GM19035 (cell line): Measurements from ENCODE around the gene SYT9.

Experiments used
- ATAC-seq: cut with Tn5 transposase; IDR thresholded peaks from one replicate; pipeline ENCODE4 v1.9.1; 2021; ENCODE audit not compliant: unreplicated experiment

SYT9 gene

DNA sequence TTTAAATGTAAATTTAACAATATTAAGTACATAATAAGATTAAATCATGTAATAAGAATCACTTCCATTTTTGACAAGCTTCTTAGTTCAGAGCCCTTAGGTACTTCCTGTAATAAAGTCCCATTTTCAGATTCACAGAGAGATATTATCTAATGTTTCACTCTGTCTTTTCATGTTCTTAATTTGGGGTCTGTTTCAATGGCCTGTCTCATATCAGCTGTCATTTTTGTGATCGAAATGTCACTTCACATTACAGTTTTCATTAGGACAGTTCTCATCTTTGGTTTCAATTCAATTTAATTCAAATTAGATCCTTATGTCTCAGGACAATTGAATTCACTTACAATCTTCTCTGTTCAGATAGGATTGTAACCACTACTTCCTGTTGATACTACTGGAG lies 211.0 kb downstream of the SYT9 start:
- no peak for ATAC-seq

DNA sequence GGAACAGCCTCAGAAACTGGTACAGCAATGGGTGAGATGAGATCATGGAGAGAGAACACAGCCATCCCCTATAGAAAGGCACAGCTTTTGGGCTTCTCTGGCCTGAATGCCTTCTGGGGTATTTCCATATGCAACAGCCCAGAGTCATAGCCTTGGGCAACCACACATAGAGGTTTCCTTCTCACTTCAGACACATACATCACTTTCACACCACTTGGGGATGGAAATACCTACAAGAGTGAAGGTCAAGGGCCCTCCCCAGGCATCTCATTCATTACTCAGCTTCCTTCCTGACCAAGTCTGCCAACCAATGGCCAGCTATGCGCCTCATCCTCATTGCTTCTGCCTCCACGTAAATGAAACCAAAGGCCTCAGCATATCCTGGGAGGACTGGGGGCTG lies 215.9 kb downstream of the SYT9 start:
- peak; percentile 58 for ATAC-seq

DNA sequence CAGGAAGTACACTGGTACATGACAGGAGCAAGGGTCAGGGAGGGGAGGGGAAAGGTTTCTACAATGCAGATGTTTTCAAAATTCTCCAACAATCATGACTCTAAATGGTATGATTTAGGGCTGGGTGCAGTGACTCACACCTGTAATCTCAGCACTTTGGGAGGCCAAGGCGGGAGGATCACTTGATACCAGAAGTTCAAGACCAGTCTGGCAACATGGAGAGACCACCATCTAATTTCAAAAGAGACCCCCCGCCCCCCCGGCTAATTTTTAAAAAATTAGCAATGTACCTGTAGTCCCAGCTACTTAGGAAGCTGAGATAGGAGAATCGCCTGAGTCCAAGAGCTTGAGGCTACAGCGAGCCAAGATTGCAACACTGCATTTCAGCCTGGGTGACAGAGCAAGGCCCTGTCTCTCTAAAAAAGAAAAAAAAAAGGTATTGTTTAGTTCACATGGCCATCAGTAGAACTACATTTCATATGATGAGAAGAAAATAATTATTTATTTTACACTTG lies 217.7 kb downstream of the SYT9 start:
- no peak for ATAC-seq

GRCh38 chr11:7471071-7471470 lies 219.4 kb downstream of the SYT9 start:
- no peak for ATAC-seq

DNA sequence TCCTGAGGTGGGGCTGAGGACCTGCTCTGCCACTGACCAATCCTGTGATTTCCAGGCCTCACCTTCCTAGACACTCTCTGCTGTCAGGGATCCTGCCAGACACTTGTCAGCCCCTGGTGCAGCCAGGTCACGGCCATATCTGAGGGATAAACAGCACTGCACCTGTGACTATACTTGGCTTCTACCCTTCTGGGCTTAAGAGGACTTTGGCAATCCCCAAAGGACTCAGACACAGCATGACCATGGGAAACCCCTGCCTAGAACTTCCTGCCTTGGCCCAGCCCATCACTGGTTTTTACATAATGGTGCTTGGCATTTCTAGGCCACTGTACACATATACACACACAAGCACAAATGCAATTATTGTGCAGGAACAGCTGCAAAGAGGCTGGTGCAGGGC lies 222.0 kb downstream of the SYT9 start:
- peak; percentile 92 for ATAC-seq

DNA sequence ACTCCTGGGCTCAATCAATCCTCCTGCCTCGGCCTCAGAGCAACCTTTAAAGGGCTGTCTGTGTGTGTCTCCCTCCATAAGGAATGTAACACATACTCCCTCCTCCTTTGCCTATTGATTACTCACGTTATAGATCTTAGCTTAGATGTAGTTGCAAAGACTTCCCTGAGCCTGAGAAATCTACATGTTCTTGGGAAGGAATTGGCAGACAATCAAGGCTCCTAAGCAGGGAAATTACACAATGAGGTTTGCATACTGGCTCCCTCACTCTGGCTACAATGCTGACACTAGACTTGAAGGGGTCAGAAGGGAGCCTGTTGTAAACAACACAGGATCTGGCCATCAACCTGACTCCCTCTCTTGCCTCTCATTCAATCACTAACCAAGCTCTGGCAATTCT lies 228.4 kb downstream of the SYT9 start:
- no peak for ATAC-seq

DNA sequence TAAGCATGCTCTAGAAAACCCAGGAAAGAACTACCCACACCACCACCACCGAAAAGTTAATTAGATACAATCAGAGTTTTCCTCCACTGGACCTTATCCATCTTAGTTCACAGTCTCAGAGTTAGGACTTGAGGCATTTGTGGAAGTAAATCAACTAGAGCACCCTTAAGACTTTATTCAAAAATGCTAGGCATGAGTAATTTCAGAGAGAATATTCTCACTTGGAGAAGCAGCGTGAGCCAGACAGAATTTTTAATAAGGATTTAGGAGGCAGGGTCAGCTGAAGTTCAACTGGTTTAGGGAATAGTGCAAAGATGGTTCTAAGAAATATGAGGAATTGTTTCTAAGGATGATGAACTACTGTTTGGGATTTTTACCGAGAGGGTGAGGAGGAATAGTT lies 232.4 kb downstream of the SYT9 start:
- no peak for ATAC-seq

DNA sequence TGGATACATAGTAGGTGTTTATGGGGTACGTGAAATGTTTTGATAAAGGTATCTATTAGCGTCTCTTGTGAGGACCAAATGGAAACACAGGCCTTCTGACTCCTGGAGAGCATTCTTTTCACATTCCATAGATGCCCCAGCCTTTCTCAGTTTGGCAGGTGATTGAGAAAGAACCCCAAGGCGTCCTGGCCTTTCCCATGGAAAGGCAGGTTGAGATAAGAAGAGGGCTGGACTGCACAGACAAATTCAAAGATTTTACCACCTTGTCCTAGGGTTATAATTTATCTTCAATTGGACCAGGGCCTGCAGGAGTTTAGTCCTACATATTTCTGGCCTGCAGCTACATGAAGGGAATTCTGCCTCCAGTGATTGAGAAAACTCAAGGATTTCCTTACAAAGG lies 232.9 kb downstream of the SYT9 start:
- ATAC-seq: no peak

GRCh38 chr11:7485186-7486097 lies 233.7 kb downstream of the SYT9 start, which contains the start of gene OLFML1:
Gene OLFML1, plus strand, starts transcription at chr11:7485506. Its CDS starts 370 bp downstream, at chr11:7485876.
- ATAC-seq: no peak

GRCh38 chr11:7486098-7486780 lies 234.5 kb downstream of the SYT9 start:
- ATAC-seq: no peak

DNA sequence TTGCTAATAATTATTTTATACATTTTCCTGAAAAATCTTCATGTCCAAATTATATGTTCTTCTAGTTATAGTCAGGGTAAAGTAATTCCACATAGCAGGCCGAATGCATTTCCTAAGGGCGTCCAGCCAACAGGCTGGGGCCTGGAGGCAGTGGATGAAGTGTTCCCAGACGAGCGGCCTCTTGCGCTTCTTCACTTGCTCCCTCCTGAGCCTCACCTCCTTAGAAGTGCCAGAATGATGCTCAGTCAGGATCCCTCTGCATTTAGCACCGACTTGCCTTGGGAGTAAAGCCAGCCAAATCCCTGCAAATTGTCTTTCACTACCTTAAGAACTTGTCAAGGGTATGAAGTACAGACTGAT lies 235.1 kb downstream of the SYT9 start:
- no peak for ATAC-seq

DNA sequence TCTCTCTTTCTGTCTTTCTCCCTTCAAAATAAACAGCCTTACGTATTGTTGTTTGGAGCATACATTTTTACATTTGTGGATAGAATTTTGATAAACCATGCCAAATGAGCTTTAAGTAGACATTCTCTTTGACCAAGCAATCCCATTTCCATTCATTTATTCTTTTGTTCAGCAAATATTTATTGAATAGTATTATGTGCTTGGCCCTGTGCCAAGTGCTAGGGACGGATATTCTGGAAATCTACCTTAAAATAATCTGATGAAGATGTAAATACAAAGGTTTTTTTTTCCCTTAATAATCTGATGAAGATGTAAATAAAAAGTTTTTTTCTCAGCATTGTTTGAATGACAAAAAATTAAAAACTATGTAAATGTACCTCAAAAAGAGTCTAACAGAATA lies 235.7 kb downstream of the SYT9 start:
- no peak for ATAC-seq

DNA sequence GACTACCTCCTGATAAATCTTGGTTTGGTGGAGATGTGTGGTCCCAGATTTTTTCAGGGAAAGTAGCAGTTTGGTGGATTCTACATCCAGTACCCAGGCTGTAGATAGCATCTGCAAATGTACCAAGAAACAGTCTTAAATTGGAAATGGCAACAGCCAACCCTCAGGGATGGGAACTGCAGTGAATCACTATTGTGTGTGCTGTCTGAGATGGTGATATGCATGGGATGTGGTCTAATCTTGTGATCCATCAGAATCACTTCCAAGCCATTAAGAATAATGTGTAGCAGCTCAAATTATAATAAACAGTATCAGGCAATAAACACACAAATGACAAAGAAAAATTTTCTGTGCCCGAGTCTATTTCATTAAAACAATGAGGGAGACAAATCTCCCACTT lies 237.0 kb downstream of the SYT9 start:
- ATAC-seq: no peak

DNA sequence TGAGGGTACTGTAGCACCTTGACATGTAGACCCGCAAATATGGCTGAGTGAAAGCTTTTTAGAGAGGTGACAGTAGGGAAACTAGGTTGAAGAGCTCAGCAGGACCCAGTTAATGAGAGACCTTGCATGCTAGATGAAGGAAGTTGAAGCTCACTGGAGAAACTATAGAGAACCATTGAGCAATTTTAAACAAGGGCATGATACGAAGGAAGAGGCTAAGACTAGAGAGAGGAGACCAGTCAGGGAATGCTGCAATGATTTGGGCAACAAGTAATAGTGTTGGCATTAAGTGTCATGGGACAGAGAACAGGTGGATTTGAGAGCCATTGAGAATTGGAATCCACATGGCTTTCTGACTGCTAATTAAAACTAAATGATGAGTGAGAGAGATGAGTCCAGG lies 237.7 kb downstream of the SYT9 start:
- ATAC-seq: no peak

- no peak for ATAC-seq
Measured at GRCh38 chr11:7490054-7490453, 238.3 kb downstream of the SYT9 start.

GRCh38 chr11:7490535-7490934 lies 238.8 kb downstream of the SYT9 start:
- no peak for ATAC-seq

DNA sequence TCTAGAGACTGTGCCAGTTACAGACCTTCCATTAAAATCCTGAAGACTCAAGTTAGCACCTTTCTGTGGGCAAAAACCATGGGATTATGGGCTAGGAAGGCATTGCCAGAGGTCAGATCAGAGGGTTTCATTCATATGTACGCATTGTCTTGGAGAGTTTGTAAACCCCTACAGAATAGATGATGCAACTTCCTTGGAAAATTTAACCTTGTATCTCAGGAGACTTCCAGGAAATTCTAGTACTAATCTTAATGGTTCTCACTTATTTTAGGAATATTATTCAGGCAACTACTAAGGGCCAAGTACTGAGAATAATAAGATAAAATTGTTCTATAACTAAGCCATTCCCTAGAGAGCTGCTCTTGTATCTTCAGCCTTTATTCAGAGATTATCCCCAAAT lies 240.5 kb downstream of the SYT9 start:
- ATAC-seq: no peak

GRCh38 chr11:7493670-7494069 lies 242.0 kb downstream of the SYT9 start:
- ATAC-seq: no peak

GRCh38 chr11:7494086-7494745 lies 242.5 kb downstream of the SYT9 start:
- ATAC-seq: no peak

GRCh38 chr11:7495882-7496551 lies 244.3 kb downstream of the SYT9 start:
- ATAC-seq: peak; percentile 91

DNA sequence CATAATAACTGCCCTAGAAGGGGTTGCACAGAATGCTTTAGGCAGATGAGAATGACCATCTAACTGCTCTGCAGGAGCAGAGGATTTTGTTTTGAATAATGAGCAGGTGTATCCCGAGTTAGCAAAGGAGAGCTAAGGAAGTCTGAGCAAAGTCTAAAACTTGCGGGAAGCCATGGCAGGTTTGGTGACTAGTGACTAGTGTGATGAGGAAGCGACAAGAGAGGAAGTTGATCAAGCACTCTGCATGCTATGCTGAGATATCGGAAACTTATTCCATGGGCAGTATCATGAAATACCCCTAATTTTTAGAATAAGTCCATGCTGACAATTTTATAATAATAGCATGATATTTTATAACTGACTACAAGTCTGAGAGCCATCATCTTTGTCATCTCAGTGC lies 246.5 kb downstream of the SYT9 start:
- no peak for ATAC-seq
